PFSK-1 (cell line): Measurements from ENCODE around the gene MISP.

ENCODE experiments used
- FOXP2 ChIP-seq: optimal IDR thresholded peaks from 2 replicates; pipeline ENCODE3; 2011; ENCODE audit warnings: borderline replicate concordance, control low read depth, inconsistent platforms; ENCODE audit not compliant: insufficient read depth; ENCODE audit errors: extremely low read length, extremely low read depth
- POLR2AphosphoS5 ChIP-seq: IDR thresholded peaks from 2 replicates; pipeline ENCODE4 v1.6.1; 2012; ENCODE audit warnings: low read depth, mild to moderate bottlenecking, control low read depth, low read length, moderate library complexity
- REST ChIP-seq, 2 experiments: IDR thresholded peaks; 2 replicates each; pipeline versions ENCODE4 v1.6.1 to v1.8.0; 2011 to 2012; ENCODE audit warnings: low read depth in 2 of 2, low read length in 2 of 2, control low read depth in 1 of 2, inconsistent platforms in 1 of 2, mild to moderate bottlenecking in 1 of 2, moderate library complexity in 1 of 2; ENCODE audit not compliant: insufficient read depth in 1 of 2
- SIN3A ChIP-seq: IDR thresholded peaks from 2 replicates; pipeline ENCODE4 v1.6.1; 2012; ENCODE audit warnings: mild to moderate bottlenecking, low read length, moderate library complexity, borderline replicate concordance; ENCODE audit not compliant: insufficient read depth
- TAF1 ChIP-seq: IDR thresholded peaks from 2 replicates; pipeline ENCODE4 v1.6.1; 2012; ENCODE audit warnings: low read length, control low read depth, borderline replicate concordance; ENCODE audit not compliant: insufficient read depth

DNA sequence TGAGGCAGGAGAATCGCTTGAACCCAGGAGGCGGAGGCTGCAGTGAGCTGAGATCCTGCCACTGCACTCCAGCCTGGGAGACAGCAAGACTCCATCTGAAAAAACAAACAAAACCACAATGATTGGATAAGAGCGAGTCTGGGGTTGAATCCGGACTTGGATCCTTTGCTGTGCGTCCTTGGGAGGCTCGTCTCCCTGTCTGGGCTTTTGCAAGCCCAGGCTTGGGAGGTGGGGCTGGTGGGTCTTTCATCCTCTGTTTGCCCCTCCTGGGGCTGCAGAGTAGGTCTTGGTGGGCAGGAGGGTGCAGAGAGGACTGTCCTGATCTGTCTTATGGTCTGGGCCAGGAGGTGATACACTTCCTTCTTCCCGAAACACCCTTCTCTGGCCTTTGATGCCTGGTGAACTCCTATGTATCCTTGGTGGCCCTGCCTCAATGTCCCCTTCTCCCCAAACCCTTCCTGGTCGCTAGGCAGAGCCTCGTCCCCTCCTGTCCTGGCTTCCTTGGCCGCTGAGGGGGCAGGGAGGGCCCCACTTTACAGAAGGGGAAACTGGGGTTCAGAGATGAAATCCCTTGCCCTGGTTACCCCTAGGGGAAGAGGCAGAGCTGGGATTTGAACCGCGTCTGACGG lies 25.3 kb upstream of the MISP start:
- TF ChIP-seq POLR2AphosphoS5 = no peak
- no peak for TF ChIP-seq SIN3A
- TF ChIP-seq REST (IDR thresholded peaks at IDR 0.05; ENCODE audit: insufficient read depth in 1 of 2, low read depth in 2 of 2, low read length in 2 of 2) = no peak
- TF ChIP-seq TAF1 = no peak
- no peak for TF ChIP-seq FOXP2
